HEK293 (cell line): Measurements from ENCODE around the gene NEK11.
"Not testable (repeated sequence)": the region's sequence is repeated elsewhere in the genome, so short reads cannot be mapped to it uniquely, and the experiment has no call there.

Experiments used
- CTCF ChIA-PET: fragments of 350-600 bp; formaldehyde crosslinking; extraction: SDS; loops from one replicate; lab custom pipeline; 2021; ENCODE audit warnings: antibody characterized with exemption; lab: Yijun Ruan, JAX
- POLR2A ChIA-PET: fragments of 300-600 bp; formaldehyde crosslinking; extraction: SDS; loops from one replicate; lab custom pipeline; 2020; ENCODE audit warnings: antibody characterized with exemption, inconsistent platforms; lab: Yijun Ruan, JAX
- H3K27ac ChIP-seq: fragments of 200-500 bp; sonication (Bioruptor generic); 2 replicates; pipeline ENCODE4 v1.5.1; 2014; ENCODE audit warnings: low read depth, low read length, control low read depth, inconsistent platforms; ENCODE audit errors: extremely low read depth
- H3K36me3 ChIP-seq, 2 experiments: fragments of 200-500 bp in 1 of 2; sonication (Bioruptor generic) in 1 of 2; 1 replicate in 1 of 2; 2 replicates in 1 of 2; pipeline ENCODE4 v1.5.1; 2014 to 2017; ENCODE audit warnings: inconsistent platforms in 2 of 2, low read length in 2 of 2; ENCODE audit not compliant: control insufficient read depth in 2 of 2, insufficient read depth in 1 of 2
- H3K4me1 ChIP-seq: fragments of 200-500 bp; sonication (Bioruptor generic); 2 replicates; pipeline ENCODE4 v1.5.1; 2014; ENCODE audit warnings: mild to moderate bottlenecking, low read length, inconsistent platforms; ENCODE audit not compliant: control insufficient read depth, insufficient read depth
- H3K4me3 ChIP-seq: 2 replicates; pipeline ENCODE4 v1.5.1; 2011; ENCODE audit warnings: low read depth, mild to moderate bottlenecking, control low read depth, low read length, moderate library complexity
- H3K9me3 ChIP-seq: fragments of 200-500 bp; sonication (Bioruptor generic); 2 replicates; pipeline ENCODE4 v1.5.1; 2014; ENCODE audit warnings: low read depth, low read length, inconsistent platforms; ENCODE audit not compliant: control insufficient read depth, insufficient read depth
- BCL11B ChIP-seq: fragments of 450-650 bp; formaldehyde crosslinking; IDR thresholded peaks from 2 replicates; pipeline ENCODE4 v1.5.1; 2016; ENCODE audit warnings: low read depth, missing biosample characterization, missing genetic modification characterization
- MYNN ChIP-seq: fragments of 450-650 bp; formaldehyde crosslinking; IDR thresholded peaks from 2 replicates; pipeline ENCODE4 v1.5.1; 2016; ENCODE audit warnings: missing biosample characterization, missing genetic modification characterization, borderline replicate concordance
- SALL2 ChIP-seq: fragments of 450-650 bp; formaldehyde crosslinking; IDR thresholded peaks from 2 replicates; pipeline ENCODE4 v1.5.0; 2017; ENCODE audit warnings: missing biosample characterization, mild to moderate bottlenecking, missing genetic modification characterization, borderline replicate concordance
- ZIC2 ChIP-seq: fragments of 450-650 bp; formaldehyde crosslinking; IDR thresholded peaks from 2 replicates; pipeline ENCODE4 v1.5.1; 2016; ENCODE audit warnings: missing biosample characterization, missing genetic modification characterization
- ZNF133 ChIP-seq: fragments of 450-650 bp; formaldehyde crosslinking; IDR thresholded peaks from 2 replicates; pipeline ENCODE4 v1.5.1; 2016; ENCODE audit warnings: missing biosample characterization, missing genetic modification characterization
- ZNF19 ChIP-seq: fragments of 450-650 bp; formaldehyde crosslinking; IDR thresholded peaks from 2 replicates; pipeline ENCODE4; 2016; ENCODE audit warnings: missing biosample characterization, missing genetic modification characterization, low read depth
- ZNF2 ChIP-seq: fragments of 450-650 bp; formaldehyde crosslinking; IDR thresholded peaks from 2 replicates; pipeline ENCODE4 v1.5.1; 2016; ENCODE audit warnings: missing biosample characterization, missing genetic modification characterization
- ZNF223 ChIP-seq: fragments of 450-650 bp; formaldehyde crosslinking; IDR thresholded peaks from 2 replicates; pipeline ENCODE4 v1.5.1; 2016; ENCODE audit warnings: missing biosample characterization, missing genetic modification characterization
- ZNF341 ChIP-seq: fragments of 450-650 bp; formaldehyde crosslinking; IDR thresholded peaks from 2 replicates; pipeline ENCODE4; 2016; ENCODE audit warnings: low read depth, missing biosample characterization, missing genetic modification characterization
- ZNF354C ChIP-seq: fragments of 450-650 bp; formaldehyde crosslinking; IDR thresholded peaks from 2 replicates; pipeline ENCODE4 v1.5.1; 2016; ENCODE audit warnings: missing biosample characterization, missing genetic modification characterization, low read depth, borderline replicate concordance
- ZNF600 ChIP-seq: fragments of 450-650 bp; formaldehyde crosslinking; IDR thresholded peaks from 2 replicates; pipeline ENCODE4 v1.5.1; 2016; ENCODE audit warnings: missing biosample characterization, missing genetic modification characterization
- ZNF623 ChIP-seq: fragments of 450-650 bp; formaldehyde crosslinking; IDR thresholded peaks from 2 replicates; pipeline ENCODE4 v1.5.1; 2016; ENCODE audit warnings: missing biosample characterization, missing genetic modification characterization
- ZNF626 ChIP-seq: fragments of 450-650 bp; sonication (Bioruptor Pico); formaldehyde crosslinking; IDR thresholded peaks from 2 replicates; pipeline ENCODE4 v1.5.1; 2018; ENCODE audit warnings: missing biosample characterization, missing genetic modification characterization, inconsistent platforms
- ZNF629 ChIP-seq: fragments of 450-650 bp; formaldehyde crosslinking; IDR thresholded peaks from 2 replicates; pipeline ENCODE4 v1.5.1; 2017; ENCODE audit warnings: missing biosample characterization, missing genetic modification characterization
- ZNF658 ChIP-seq: fragments of 450-650 bp; formaldehyde crosslinking; IDR thresholded peaks from 2 replicates; pipeline ENCODE4; 2016; ENCODE audit warnings: missing biosample characterization, missing genetic modification characterization
- ZNF792 ChIP-seq: fragments of 450-650 bp; formaldehyde crosslinking; IDR thresholded peaks from 2 replicates; pipeline ENCODE4 v1.5.1; 2016; ENCODE audit warnings: missing biosample characterization, missing genetic modification characterization
- ZXDB ChIP-seq: fragments of 450-650 bp; formaldehyde crosslinking; IDR thresholded peaks from 2 replicates; pipeline ENCODE4 v1.5.1; 2016; ENCODE audit warnings: missing biosample characterization, missing genetic modification characterization
- TF ChIP-seq, protein P1 (sequence below): fragments of 450-650 bp; formaldehyde crosslinking; IDR thresholded peaks from 2 replicates; pipeline ENCODE4 v1.5.1; 2016; ENCODE audit warnings: missing biosample characterization, missing genetic modification characterization
- TF ChIP-seq, protein P2 (sequence below): fragments of 450-650 bp; formaldehyde crosslinking; IDR thresholded peaks from 2 replicates; pipeline ENCODE4 v1.5.1; 2017; ENCODE audit warnings: missing biosample characterization, mild to moderate bottlenecking, missing genetic modification characterization, moderate library complexity
- TF ChIP-seq, protein P3 (sequence below): fragments of 450-650 bp; formaldehyde crosslinking; IDR thresholded peaks from 2 replicates; pipeline ENCODE4 v1.5.1; 2016; ENCODE audit warnings: missing biosample characterization, missing genetic modification characterization, low read depth
- TF ChIP-seq, protein P4 (sequence below): fragments of 450-650 bp; formaldehyde crosslinking; IDR thresholded peaks from 2 replicates; pipeline ENCODE4 v1.5.1; 2016; ENCODE audit warnings: missing biosample characterization, missing genetic modification characterization

The NEK11 gene

DNA sequence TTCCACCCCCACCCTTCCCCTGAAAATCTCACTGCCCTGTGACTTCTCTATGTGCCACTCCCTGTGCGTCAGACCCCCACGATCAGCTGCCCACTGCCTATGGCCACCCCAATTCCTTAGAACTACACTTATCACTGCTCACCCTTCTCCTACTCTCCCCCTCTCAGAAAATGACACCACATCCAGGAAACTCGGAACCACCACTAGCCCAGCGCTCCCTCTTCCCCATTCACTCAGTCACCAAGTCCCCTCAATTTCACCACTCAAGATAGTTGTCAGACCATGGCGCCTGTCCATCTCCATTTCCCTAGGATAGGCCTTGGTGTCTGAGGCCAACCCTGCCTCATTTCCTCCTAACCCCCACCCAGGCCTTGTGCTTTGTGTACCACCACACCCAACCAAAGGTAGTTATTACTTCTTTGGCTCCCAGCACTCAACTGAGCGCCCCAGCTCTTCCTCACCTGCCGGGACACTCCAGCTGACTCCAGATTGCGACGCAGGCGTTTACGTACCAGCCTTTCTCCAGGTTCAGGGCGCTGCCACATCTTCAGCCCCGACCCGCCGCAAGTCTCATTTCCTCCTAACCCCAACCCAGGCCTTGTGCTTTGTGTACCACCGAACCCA, 354.3 kb downstream of the NEK11 start:
- ChIA-PET POLR2A (interaction anchor here (1.0 to 1.3 kb wide), 2 partner anchors 151 to 164 kb away, joined by 3 read pairs; no protein-coding TSS in a partner anchor), CTCF (interaction anchor here (1.2 kb wide), 1 partner anchor 351 kb away, joined by 4 read pairs; no protein-coding TSS in a partner anchor)
- H3K27ac ChIP-seq, H3K9me3 ChIP-seq, H3K4me1 ChIP-seq: not testable (repeated sequence)
- H3K4me3 ChIP-seq: peak overlapping the region; percentile 76
- TF ChIP-seq ZNF2 (tag by site-specific recombination): peak; percentile 16; the same call in 1 of the 2 replicates
- 0 out of 2 replicates have a peak, but pooled peaks have one; percentile 15 for TF ChIP-seq ZXDB (tag by site-specific recombination)
- peak; percentile 19; the same call in 1 of the 2 replicates for TF ChIP-seq ZNF600 (tag by site-specific recombination)
- H3K36me3 ChIP-seq: peaks cover 0 to 34% of the 10 kb centered on the region in 2 experiments; a peak in 1 of 3 replicates

DNA sequence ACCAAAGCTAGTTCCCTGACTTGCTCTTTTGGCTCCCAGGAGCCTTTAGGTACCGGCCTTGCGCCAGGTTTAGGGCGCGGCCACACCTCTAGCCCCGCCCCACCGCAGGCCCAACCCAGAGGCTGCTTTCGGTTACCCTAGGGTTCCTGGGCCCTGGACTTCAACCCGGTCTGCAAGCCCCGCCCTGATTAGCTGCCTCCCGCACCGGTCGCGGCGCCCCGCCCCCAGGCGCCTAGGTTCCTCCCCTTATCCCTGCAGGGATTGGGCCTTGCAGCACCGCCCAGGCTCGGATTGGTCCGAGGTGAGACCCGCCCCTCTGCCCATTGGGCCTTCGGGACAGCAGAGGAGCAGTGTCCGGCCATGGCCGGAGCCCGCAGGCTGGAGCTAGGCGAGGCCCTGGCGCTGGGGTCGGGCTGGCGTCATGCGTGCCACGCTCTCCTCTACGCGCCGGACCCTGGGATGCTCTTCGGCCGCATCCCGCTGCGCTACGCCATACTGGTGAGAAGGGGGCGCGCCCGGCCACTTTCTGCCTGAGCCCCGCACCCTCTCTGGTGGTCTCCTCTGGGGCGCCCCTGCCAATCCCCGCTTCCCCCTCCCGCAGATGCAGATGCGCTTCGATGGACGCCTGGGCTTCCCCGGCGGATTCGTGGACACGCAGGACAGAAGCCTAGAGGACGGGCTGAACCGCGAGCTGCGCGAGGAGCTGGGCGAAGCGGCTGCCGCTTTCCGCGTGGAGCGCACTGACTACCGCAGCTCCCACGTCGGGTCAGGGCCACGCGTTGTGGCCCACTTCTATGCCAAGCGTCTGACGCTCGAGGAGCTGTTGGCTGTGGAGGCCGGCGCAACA, 355.0 kb downstream of the NEK11 start, which contains the start of gene NUDT16:
NUDT16 (plus strand) TSS at position 330 of the 847 bp plus-strand sequence; CDS start at position 361, 31 bp downstream.
- peak within 1 kb of the TSS; percentile 76 for H3K4me3 ChIP-seq
- peak within 1 kb of the TSS; percentile 63; the same call in 1 of the 2 replicates for H3K27ac ChIP-seq
- H3K36me3 ChIP-seq: peaks cover 0 to 33% of the 10 kb centered on the region in 2 experiments; a peak in 1 of 3 replicates
- CTCF ChIA-PET: interaction anchor here (1.2 kb wide), 1 partner anchor 351 kb away, joined by 4 read pairs; no protein-coding TSS in a partner anchor
- no peaks in the 10 kb centered on the region for H3K4me1 ChIP-seq
- POLR2A ChIA-PET: interaction anchor here (0.5 to 1.3 kb wide), 4 partner anchors 152 to 1279 kb away, joined by 3 to 9 read pairs (median 3); no protein-coding TSS in a partner anchor
- H3K9me3 ChIP-seq: no peaks in the 10 kb centered on the region
- TF ChIP-seq ZIC2 (tag by site-specific recombination) (no peak), ZNF658 (tag by site-specific recombination) (no peak), ZNF629 (tag by site-specific recombination) (no peak), ZNF354C (tag by site-specific recombination) (no peak), ZNF341 (no peak), ZNF133 (tag by site-specific recombination) (no peak), ZNF623 (no peak), ZNF626 (tag by site-specific recombination) (no peak), ZNF19 (tag by site-specific recombination) (no peak), BCL11B (tag by site-specific recombination) (peak; percentile 47; the same call in 1 of the 2 replicates), SALL2 (no peak), MYNN (tag by site-specific recombination) (no peak), ZNF223 (no peak), ZNF792 (tag by site-specific recombination) (no peak)
- TF ChIP-seq, protein P1, sequence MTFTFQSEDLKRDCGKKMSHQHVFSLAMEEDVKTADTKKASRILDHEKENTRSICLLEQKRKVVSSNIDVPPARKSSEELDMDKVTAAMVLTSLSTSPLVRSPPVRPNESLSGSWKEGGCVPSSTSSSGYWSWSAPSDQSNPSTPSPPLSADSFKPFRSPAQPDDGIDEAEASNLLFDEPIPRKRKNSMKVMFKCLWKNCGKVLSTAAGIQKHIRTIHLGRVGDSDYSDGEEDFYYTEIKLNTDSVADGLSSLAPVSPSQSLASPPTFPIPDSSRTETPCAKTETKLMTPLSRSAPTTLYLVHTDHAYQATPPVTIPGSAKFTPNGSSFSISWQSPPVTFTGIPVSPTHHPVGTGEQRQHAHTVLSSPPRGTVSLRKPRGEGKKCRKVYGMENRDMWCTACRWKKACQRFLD (tag by site-specific recombination): no peak
- TF ChIP-seq, protein P2, sequence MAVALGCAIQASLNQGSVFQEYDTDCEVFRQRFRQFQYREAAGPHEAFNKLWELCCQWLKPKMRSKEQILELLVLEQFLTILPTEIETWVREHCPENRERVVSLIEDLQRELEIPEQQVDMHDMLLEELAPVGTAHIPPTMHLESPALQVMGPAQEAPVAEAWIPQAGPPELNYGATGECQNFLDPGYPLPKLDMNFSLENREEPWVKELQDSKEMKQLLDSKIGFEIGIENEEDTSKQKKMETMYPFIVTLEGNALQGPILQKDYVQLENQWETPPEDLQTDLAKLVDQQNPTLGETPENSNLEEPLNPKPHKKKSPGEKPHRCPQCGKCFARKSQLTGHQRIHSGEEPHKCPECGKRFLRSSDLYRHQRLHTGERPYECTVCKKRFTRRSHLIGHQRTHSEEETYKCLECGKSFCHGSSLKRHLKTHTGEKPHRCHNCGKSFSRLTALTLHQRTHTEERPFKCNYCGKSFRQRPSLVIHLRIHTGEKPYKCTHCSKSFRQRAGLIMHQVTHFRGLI (tag by site-specific recombination): no peak
- TF ChIP-seq, protein P3, sequence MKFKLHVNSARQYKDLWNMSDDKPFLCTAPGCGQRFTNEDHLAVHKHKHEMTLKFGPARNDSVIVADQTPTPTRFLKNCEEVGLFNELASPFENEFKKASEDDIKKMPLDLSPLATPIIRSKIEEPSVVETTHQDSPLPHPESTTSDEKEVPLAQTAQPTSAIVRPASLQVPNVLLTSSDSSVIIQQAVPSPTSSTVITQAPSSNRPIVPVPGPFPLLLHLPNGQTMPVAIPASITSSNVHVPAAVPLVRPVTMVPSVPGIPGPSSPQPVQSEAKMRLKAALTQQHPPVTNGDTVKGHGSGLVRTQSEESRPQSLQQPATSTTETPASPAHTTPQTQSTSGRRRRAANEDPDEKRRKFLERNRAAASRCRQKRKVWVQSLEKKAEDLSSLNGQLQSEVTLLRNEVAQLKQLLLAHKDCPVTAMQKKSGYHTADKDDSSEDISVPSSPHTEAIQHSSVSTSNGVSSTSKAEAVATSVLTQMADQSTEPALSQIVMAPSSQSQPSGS (tag by site-specific recombination): no peak
- TF ChIP-seq, protein P4, sequence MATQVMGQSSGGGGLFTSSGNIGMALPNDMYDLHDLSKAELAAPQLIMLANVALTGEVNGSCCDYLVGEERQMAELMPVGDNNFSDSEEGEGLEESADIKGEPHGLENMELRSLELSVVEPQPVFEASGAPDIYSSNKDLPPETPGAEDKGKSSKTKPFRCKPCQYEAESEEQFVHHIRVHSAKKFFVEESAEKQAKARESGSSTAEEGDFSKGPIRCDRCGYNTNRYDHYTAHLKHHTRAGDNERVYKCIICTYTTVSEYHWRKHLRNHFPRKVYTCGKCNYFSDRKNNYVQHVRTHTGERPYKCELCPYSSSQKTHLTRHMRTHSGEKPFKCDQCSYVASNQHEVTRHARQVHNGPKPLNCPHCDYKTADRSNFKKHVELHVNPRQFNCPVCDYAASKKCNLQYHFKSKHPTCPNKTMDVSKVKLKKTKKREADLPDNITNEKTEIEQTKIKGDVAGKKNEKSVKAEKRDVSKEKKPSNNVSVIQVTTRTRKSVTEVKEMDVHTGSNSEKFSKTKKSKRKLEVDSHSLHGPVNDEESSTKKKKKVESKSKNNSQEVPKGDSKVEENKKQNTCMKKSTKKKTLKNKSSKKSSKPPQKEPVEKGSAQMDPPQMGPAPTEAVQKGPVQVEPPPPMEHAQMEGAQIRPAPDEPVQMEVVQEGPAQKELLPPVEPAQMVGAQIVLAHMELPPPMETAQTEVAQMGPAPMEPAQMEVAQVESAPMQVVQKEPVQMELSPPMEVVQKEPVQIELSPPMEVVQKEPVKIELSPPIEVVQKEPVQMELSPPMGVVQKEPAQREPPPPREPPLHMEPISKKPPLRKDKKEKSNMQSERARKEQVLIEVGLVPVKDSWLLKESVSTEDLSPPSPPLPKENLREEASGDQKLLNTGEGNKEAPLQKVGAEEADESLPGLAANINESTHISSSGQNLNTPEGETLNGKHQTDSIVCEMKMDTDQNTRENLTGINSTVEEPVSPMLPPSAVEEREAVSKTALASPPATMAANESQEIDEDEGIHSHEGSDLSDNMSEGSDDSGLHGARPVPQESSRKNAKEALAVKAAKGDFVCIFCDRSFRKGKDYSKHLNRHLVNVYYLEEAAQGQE: no peak
